GOT3 (cell line): ENCODE measurements around the gene ST6GALNAC6.
"Not testable (repeated sequence)": the region's sequence is repeated elsewhere in the genome, so short reads cannot be mapped to it uniquely, and the experiment has no call there.

Experiments
- DNase-seq: peaks from one replicate; lab custom pipeline; 2025; ENCODE audit warnings: mixed read lengths; lab: John Stamatoyannopoulos, UW

The ST6GALNAC6 gene

DNA sequence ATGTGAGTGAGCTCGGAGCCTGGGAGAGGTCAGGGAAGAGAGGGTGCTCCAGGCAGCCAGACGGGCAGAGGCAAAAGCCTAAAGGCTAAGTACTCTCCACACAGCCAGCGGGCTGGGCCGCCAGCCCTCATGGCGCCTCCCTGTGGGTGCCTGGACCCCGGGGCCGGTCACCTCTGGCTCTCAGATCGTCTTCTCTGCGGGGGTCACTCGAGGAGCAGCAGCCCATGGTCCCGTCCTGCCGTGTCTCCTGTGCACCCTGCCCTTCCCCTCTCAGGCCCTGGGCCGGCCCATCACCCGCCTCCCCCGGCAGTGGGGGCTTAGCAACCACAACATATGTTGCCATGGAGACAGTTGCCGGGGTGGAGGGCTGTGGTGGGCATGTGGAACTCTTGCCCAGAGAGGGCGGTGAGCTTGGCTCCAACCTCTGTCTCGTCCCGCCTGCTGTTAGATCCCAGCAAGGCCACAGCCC, 26.1 kb downstream of the ST6GALNAC6 start:
- no peak for DNase-seq

DNA sequence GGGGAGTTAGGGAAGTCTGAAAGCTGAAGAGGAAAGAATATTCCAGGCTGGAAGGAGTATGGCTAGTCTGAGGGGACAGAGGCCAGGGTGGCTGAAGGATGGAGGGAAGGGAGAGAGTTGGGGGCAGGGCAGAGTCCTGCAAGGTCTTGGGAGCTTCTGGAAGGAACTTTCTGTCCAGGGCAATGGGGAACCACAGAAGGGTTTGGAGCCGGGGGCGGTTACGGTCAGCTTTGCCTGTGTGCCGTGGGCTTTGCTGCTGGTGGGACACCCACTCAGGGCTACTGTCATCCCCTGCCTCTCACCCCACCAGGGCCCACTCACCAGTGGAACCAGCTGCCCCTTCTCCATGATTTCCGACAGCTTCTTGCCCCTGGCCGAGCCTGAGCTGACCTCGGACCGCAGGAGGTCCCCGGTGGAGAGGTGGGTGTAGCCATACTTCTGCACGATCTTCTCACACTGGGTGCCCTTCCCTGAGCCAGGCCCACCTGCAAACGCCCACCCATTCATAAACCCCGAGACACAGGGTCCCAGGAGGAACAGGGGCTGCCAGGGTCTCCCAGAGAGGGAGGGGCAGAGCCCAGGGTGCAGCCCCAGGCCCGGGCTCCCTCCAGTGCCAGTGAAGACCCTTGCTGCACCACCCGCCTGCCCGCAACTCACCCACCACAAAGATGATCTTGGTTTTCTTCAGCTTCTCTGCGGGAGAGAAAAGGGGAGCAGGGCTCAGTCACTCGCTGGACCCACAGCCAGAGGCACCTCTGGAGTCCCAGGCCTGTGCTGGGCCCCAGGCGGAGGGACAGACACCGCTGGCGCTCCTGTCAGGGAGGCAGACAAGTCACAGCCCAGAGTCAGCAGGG, 26.8 kb downstream of the ST6GALNAC6 start:
- no peak for DNase-seq

DNA sequence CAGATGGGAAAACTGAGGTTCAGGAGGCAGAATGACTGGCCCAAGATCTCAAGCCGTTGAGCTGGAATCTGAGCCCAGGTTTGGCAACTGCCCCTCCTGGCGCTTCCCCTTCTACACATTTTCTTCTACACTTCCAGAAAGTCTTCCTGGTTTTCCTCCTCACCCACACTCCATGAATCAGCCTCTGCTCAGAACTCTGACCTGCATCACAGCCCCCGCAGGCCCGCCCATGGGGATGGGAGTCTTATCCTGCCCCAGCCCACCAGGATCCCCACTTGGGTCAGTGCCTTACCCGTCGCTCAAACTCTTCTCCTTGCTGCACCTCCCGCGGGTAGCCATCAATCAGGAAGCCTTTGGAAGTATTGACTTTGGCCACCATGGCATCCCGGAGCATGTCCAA, 27.9 kb downstream of the ST6GALNAC6 start:
- DNase-seq = no peak

DNA sequence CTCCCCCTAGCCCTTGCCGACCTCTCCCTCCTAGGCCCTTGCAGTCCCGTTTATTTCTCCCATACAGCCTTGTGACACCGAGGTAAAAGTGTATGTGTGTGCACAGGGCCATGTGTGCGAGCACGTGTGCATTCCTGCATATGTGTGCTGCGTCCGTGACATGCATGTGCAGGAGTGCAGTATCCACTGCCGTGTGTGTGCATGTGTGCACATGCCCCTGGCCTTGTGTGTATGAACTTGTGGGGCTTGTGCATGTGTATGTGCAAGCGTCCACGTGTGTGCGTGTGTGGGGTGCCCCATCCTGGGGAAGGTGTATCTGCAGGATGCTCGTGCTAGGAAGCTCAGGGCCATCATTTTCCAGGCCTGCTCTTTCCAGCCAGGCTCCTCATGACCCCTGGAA, 28.5 kb downstream of the ST6GALNAC6 start:
- DNase-seq = no peak

DNA sequence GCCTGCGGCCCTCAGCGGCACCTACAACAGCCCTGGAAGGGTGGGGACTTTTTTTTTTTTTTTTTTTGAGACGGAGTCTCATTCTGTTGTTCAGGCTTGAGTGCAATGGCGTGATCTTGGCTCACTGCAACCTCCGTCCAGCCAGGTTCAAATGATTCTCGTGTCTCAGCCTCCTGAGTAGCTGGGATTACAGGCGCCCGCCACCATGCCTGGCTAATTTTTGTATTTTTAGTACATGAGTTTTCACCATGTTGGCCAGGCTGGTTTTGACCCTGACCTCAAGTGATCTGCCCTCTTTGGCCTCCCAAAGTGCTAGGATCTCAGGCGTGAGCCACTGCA, 29.3 kb downstream of the ST6GALNAC6 start:
- not testable (repeated sequence) for DNase-seq

DNA sequence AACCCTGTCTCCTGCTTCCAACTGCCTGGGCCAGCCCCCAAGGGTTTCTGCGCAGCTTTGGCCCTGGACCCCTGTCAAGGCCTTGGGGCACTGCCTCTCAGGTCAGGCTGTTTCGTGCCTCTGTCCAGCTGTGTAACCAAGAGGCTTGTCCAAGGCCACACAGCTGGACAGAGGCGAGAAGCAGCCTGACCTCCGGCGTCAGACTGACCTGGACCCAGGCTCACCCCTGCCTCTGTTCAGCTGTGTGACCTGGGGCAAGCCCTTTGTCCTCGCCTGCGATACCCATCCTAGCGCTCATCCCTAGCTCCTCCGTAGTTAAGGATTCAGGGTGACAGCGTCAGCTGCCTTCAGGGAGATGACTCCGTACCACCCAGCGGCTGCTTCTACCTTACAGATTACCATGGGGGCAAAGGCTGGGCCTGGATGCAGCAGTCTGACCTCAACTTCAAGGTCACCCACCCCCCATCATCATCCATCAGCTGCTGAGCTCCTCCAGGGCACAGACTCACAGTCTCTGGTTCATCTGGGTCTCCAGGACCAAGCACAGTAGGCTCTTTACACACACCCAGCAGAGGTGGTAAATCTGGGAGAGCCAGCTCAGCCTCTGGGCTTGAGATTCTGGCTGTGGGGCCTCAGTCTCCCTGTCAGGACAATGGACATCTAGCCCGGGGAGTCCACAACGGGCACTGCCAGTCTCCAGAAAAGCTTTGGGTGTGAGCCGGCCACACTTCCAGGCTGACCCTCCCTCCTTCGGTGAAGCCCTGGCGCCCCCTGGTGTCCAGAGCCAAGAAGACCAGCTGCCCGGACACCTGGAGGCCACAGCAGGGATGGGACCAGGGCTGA, 29.9 kb downstream of the ST6GALNAC6 start:
- no peak for DNase-seq

DNA sequence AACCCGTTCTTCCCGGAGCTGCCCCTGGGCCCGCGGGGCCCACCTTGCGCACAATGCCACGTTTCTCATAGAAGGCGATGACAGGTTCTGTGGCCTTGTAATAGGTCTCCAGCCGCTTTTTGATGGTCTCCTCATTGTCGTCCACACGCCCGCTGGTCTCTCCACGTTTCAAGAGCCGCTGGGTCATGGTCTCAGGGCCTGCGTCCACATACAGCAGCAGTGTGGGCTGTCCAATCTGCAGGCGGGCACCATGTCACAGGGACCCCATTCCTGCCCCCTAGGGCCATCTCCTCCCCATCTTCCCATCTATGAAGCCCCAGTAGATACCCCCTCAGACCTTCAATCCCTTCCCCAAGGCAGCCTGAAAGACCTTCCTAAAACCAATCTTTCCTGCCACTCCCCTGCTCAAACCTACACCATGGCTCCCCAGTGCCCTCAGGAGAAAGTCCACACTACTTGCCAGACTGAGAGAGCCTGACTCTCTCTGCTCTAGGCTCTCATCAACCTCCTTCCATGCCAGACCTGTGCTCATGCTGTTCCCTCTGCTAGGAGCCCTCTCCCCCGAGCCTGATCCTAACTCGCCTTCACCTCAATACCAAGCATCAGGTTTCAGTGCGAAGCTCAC, 31.0 kb downstream of the ST6GALNAC6 start:
- no peak for DNase-seq

DNA sequence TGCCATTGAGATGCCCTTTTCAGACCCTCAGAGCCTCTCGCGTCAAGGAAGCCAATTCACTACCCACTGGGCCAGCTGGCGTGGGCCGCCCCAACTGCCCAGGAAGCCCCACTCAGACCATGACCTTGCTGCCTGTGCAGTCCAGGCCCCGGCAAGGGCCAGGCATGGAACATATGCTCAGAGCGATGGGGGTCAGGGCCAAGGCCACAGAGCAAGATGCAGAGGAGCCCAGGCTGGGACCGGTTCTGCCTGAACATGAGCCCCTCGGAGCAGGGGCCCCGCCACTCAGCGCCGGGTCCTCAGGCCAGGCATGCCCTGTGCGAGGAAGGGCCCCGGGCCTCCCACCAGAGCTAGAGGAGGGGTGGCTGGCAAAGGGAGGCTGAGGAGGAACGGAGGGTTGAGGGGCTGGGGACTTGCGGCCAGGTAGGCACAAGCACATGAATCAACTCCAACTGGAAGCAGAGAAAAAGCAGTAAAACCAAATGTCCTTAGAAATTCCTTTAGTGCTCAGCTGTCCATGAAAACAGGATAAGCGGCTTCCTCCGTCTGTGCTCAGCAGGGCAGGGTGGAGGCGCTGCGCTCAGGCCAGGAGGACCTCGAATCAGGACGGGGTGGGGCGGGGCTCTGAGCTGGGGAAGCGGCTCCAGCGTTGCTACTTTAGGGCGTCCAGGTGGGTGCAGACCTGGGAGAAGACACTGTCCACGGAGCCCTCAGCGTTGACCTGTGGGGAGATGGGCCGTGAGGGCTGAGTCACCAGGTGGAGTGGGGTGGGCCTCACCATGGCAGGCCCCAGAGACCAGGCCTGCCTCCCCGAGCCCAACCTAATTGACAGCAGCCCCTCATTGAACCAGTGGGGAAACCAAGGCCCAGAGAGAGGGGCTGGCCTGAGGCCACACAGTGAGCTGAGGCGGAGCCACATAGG, 31.8 kb downstream of the ST6GALNAC6 start:
- no peak for DNase-seq

DNA sequence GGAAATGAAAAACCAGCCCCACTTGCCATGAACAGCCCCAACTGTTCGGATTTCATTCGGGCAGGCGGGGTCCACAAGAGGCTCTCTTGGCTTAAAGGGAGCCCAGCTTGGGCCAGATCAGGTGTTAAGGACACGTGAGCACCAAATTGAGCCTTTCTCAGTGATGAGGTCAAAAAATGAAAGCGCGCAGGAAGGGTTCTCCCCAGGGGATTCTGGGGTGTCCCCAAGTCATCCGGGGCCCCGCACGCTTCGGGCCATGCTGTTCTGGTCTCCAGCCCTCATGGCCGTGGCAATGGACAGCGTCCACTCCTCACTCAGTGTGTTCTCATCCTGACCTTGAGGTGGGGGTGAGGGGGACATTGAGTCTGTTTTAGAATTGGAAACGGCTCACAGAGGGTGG, 32.9 kb downstream of the ST6GALNAC6 start:
- DNase-seq = no peak

DNA sequence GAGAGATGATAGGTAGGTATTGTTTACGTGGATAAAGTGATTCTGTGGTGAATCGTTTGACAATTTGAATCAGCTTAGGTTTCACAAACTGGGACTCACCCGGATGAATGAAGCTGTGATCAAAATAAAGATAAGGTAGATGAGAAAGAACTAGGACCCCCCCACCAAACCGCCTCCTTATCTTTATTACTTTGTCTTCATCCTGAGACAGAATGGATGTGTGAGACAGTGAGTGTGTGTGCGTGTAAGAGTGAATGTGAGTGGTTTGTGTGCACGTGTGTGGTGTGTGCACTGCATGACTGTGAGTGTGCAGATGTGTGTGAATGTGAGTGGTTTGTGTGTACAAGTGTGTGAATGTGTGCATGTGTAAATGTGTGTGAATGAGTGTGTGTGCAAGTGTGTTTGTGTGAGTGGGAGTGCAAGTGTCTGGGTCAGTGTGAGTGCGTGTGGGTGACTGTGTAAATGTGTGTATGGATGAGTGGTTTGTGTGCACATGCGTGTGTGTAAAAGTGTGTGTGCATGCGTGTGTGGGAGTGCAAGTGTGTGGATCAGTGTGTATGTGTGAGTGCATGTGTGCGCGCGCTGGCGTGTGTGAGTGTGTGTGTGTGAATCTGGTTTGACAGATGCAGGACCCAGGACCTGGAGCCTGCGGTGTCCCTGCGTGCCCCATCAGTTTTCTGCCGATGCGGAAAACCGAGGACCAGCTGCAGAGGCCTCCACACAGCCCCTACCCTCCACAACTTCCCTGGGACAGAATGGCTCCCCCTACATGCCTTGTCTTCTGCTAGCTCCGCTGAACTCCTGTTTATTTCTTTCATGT, 33.5 kb downstream of the ST6GALNAC6 start:
- no peak for DNase-seq

DNA sequence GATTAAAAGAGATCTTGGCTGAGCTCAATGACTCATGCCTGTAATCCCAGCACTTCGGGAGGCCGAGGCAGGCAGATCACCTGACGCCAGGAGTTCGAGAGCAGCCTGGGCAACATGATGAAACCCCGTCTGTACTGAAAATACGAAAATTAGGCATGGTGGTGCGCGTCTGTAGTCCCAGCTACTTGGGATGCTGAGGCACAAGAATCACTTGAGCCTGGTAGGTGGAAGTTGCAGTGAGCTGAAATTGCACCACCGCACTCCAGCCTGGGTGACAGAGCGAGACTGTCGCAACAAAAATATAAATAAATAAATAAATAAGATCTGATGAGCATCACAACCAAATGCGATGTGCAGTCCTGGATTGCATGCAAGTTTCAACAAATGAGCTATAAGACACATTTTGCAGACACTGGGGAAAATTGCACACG, 36.2 kb downstream of the ST6GALNAC6 start:
- DNase-seq = no peak

DNA sequence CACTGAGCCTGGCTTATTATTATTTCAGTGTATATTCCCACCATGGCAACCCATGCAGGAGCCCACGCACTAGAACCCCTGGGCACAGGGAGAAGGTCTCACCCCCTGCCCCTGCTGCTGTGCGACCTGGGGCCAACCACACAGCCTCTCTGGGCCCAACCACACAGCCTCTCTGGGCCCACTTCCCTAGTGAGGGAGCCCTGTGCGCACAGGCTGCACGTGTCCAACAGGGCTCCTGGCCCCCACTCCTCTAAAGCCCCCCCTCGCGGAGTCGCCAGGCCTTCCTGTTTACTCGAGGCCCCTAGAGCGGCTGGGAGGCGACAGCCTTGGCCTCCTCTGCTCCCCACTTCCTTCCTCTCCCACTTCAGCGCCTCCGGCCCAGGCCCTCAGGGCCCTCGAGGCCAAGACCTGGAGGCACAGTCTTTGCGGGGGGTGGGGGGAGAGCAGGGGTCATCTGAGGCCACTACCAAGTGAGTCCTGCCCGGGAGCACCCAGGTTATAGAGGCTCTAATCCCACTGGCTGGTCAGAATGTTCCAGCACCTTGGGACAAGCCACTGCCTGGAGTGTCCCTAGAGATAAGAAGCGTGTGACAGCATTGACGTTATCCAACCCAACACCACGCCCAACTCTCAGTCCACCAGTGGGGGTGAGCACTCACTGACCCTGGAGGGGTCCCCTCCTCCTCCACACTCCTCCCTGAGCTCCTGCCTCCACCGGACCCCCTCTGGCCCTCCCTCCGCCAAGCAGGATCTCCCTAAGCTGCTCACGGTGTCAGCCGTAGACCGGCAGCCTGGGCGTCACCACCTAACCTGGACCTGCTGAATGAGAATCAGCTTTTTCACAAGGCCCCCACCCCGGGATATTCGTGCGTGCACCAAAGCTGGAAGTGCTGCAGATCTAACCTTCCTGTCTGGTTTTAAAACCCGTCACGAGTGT, 37.1 kb downstream of the ST6GALNAC6 start:
- no peak for DNase-seq

DNA sequence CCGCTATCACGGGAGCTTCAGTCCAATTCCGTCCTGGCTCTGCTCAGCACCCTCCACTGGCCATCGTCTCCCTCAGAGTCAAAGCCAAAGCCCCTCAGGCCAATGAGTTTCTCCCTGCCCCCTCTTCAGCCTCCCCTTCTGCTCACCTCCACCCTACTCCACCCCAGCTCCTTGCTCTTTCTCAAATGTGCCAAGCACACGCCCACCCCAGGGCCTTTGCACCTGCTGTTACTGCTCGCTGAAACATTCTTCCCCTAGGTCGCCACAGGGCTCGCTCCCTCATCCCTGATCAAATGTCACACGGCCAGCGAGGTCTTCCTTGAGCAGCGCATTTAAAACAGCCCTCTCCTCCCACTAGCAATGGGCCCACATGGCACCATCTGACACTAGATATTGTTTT, 38.6 kb downstream of the ST6GALNAC6 start:
- no peak for DNase-seq

DNA sequence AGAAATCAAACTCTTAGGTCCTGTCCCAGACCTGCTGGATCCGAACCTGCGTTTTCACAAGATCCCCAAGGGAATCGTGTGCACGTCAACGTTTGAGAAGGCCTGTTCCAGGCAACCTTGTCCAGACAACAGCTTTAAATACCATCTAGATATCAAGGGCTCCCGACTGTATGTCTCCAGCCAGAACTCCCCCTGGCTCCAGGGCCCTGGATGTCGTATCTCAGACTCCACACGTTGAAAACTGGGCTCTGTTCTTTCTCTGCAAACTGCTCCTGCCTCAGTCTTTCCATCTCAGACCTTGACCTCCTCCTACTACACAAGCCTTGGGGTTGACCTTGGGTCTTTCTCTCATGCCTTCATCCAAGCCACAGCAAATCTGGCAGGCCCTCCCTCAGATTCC, 39.1 kb downstream of the ST6GALNAC6 start:
- no peak for DNase-seq

DNA sequence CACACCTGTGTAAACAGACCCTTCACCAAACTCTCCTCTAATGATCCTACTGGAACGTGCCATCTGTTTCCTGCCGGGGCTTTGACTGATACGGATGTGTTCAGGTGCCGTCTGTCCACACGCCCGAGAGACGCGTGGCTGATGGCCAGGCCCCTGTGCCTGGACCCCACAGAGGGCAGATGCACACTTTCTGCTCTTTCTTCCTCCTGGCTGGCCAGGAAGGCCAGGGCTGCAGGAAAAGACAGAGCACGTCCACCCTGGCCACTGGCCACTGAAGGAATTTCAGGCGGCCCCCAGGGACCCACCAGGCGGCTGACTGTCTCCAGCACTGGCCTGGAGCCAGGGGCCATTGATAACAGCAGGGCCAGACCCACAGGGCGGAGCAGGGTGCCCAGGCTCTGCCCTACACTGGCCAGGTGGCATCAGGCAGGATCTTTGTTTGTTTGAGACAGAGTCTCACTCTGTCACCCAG, 41.3 kb downstream of the ST6GALNAC6 start:
- no peak for DNase-seq

DNA sequence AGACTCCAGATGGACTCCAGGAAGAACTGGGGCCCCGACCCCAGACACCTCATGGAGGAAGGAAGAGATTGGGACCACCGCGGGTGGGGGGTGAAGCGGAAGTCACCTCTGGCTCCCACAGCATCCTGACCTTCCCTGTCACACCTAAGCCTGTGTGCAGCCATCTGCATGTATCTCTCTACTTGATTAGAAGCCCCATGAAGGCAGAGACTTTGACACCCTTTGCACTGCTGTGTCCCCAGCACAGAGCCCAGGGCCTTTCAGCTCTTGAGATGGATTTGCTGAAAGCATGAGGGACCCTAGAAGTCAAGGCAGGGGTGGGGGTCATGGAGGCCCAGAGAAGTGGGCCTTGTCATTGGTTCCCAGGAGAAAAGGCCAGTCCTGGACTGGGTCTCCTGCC, 42.1 kb downstream of the ST6GALNAC6 start:
- DNase-seq = no peak

DNA sequence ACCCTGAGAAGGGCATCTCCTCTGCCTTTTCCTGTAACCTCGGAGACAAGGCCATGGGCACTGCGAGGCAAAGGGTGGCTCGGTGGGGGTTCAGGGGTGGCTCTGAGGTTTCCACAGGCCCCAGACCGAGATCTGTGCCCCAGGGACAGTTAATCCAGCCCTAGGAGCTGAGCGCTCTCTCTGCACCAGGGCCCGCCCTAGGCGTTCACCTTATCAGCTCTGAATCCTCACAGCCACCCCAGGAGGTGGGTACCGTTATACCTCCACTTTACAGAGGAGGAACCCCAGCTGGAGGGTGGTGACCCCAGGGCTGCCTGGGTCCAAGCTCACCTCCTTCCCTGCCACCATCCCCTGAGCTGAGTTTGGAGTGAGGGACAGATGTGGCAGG, 42.7 kb downstream of the ST6GALNAC6 start:
- DNase-seq = no peak

DNA sequence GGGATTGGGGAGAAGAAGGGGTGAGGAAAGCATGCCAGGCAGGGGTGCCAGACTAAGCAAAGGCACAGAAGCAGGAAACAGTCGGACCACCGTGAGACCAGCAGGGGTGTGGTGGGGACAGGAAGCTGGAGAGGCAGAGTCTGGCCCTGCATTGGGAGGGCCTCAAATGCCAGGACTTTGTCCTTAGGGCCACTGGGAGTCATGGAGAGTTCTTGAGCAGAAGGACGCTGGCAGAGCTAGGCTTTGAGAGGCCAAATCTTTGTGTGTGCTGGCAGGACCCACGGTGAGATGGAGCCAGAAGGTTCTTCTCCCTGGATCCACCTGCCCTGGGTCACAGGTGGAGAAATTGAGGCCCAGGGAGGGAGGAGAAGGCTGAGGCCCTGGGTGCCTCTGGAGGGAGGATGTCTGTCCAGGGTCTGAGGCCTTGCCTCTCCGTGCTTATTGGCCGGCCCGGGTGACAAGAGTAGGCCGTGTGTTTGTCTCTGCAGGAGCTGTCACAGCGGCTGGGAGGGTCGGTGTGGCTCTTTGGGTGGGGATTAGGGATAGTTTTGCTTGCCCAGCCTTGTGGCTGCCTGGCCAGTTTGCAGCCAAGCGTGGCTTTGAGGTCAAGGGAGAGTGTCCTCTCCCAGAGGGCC, 43.2 kb downstream of the ST6GALNAC6 start:
- no peak for DNase-seq

DNA sequence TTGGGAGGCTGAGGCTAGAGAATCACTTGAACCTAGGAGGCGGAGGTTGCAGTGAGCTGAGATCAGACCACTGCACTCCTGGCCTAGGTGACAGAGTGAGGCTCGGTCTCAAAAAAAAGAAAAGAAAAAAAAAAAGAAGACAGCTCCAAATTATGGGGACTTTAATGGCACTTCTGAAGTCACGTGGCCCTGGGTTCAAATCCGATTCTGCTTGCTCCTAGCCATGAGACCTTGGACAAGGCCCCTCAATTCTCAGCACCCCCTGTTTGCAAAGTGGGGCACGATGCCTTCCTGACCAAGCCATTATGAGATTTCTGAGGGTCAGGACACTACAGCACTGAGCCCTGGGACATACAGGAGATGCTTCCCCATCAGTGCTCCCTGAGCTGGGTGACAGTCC, 43.9 kb downstream of the ST6GALNAC6 start:
- no peak for DNase-seq
